HepG2 (cell line): ENCODE measurements around the gene CMKLR1. TPM values are rescaled to one million over a fixed set of nuclear protein-coding genes. Genes with fewer than 3 reads are reported as not detected.

Source experiments
- ATAC-seq: fragments of 200-7000 bp; cut with Tn5 transposase; 3 replicates; pipeline ENCODE4 v1.9.1; 2020; ENCODE audit warnings: mild to moderate bottlenecking, moderate library complexity
- BruUV-seq: library from RNA; stranded (reverse); fragments of 400-500 nt; replicated peaks from 2 replicates; lab custom pipeline; 2021; lab: Mats Ljungman, UMichigan
- CTCF ChIA-PET: fragments of 300-600 bp; formaldehyde crosslinking; extraction: SDS; loops from one replicate; lab custom pipeline; 2021; ENCODE audit warnings: low total read pairs, inconsistent platforms, low intra/inter-chr PET ratio; lab: Yijun Ruan, JAX
- POLR2A ChIA-PET: fragments of 350-600 bp; sonication (Branson Sonifier 250); formaldehyde crosslinking; loops from one replicate; lab custom pipeline; 2020; ENCODE audit warnings: antibody characterized with exemption, inconsistent platforms; lab: Yijun Ruan, JAX
- DNase-seq: peaks from one replicate; pipeline ENCODE4 v3.0.0-alpha.2; 2015; ENCODE audit warnings: low spot score
- FAIRE-seq: peaks from 3 replicates; lab custom pipeline; 2011; peaks lifted over from hg19 to GRCh38; lab: Jason Lieb, UNC
- H2AFZ ChIP-seq: one replicate; pipeline ENCODE4 v1.6.1; 2011; ENCODE audit warnings: low read length, inconsistent platforms
- H3K27ac ChIP-seq: fragments of 300-600 bp; 3 replicates; pipeline ENCODE4 v1.8.0; 2011; ENCODE audit warnings: mixed run types, mild to moderate bottlenecking, mixed read lengths, low read length, inconsistent platforms; ENCODE audit not compliant: insufficient read depth; ENCODE audit errors: extremely low read length
- H3K27me3 ChIP-seq, 2 experiments: fragments of 200-600 bp in 1 of 2; 2 replicates in 1 of 2; 3 replicates in 1 of 2; pipeline versions ENCODE4 v1.6.0 to v1.8.0; 2011; ENCODE audit warnings: low read length in 2 of 2, mild to moderate bottlenecking in 2 of 2, moderate library complexity in 2 of 2, inconsistent platforms in 1 of 2; ENCODE audit not compliant: insufficient read depth in 2 of 2, control insufficient read depth in 1 of 2
- H3K36me3 ChIP-seq, 2 experiments: fragments of 200-600 bp in 1 of 2; replicated peaks in 1 of 2; 2 replicates in 1 of 2; 3 replicates in 1 of 2; pipeline versions ENCODE4 v1.5.1 to v1.8.0; 2011; ENCODE audit warnings: low read length in 2 of 2, inconsistent platforms in 1 of 2; ENCODE audit not compliant: insufficient read depth in 2 of 2, control insufficient read depth in 1 of 2
- H3K4me1 ChIP-seq: 2 replicates; pipeline ENCODE4 v1.5.1; 2012; ENCODE audit warnings: low read length, inconsistent platforms; ENCODE audit not compliant: insufficient read depth
- H3K4me2 ChIP-seq: 2 replicates; pipeline ENCODE4 v1.6.0; 2011; ENCODE audit warnings: low read depth, low read length, inconsistent platforms
- H3K4me3 ChIP-seq, 3 experiments: fragments of 200-600 bp in 1 of 3; sonication (generic), shearing (Covaris generic) in 1 of 3; replicated peaks in 1 of 3; 2 replicates each; pipeline ENCODE4 v1.5.1; 2011 to 2016; ENCODE audit warnings: low read length in 3 of 3, inconsistent platforms in 2 of 3, low read depth in 2 of 3, mild to moderate bottlenecking in 2 of 3, control low read depth in 1 of 3, mixed read lengths in 1 of 3; ENCODE audit not compliant: insufficient read depth in 1 of 3
- H3K79me2 ChIP-seq: one replicate; pipeline ENCODE4 v1.6.1; 2011; ENCODE audit warnings: low read length, inconsistent platforms; ENCODE audit not compliant: insufficient read depth
- H3K9ac ChIP-seq: 2 replicates; pipeline ENCODE4 v1.6.0; 2011; ENCODE audit warnings: mild to moderate bottlenecking, low read depth, low read length, inconsistent platforms; ENCODE audit not compliant: insufficient read depth
- H3K9me3 ChIP-seq: 2 replicates; pipeline ENCODE4 v1.5.1; 2012; ENCODE audit warnings: mild to moderate bottlenecking, low read length
- H4K20me1 ChIP-seq: 2 replicates; pipeline ENCODE4 v1.6.0; 2011; ENCODE audit warnings: inconsistent platforms, mild to moderate bottlenecking, low read length, moderate library complexity; ENCODE audit not compliant: insufficient read depth
- AGO1 ChIP-seq: fragments of 200-400 bp; formaldehyde crosslinking; IDR thresholded peaks from 2 replicates; pipeline ENCODE4 v1.6.1; 2017; ENCODE audit warnings: mild to moderate bottlenecking, low read depth, low read length, moderate library complexity; ENCODE audit not compliant: poor library complexity, severe bottlenecking
- TMF1 ChIP-seq: sonication (generic); formaldehyde crosslinking; IDR thresholded peaks from 2 replicates; pipeline ENCODE4 v1.8.1; 2022; ENCODE audit warnings: low read depth, missing genetic modification reagents
- ZC3H4 ChIP-seq: sonication (generic); formaldehyde crosslinking; IDR thresholded peaks from 2 replicates; pipeline ENCODE4 v1.4.0; 2020; ENCODE audit warnings: missing genetic modification reagents, borderline replicate concordance
- ZHX2 ChIP-seq, 2 experiments: sonication (generic) in 1 of 2; formaldehyde crosslinking in 1 of 2; IDR thresholded peaks; 2 replicates each; pipeline versions ENCODE4 v1.6.1 to v1.9.0; 2014 to 2022; ENCODE audit warnings: antibody characterized with exemption in 1 of 2, borderline replicate concordance in 1 of 2, inconsistent platforms in 1 of 2, low read depth in 1 of 2, missing genetic modification reagents in 1 of 2
- ZNF44 ChIP-seq: sonication (generic); formaldehyde crosslinking; IDR thresholded peaks from 2 replicates; pipeline ENCODE4 v1.5.1; 2020; ENCODE audit warnings: mild to moderate bottlenecking, missing genetic modification reagents
- ZNF768 ChIP-seq: sonication (generic); formaldehyde crosslinking; IDR thresholded peaks from 2 replicates; pipeline ENCODE4 v1.4.0; 2020; ENCODE audit warnings: missing genetic modification reagents
- WGBS: methylation state at CpG from one replicate; pipeline ENCODE4 v1.1.6; 2017; ENCODE audit warnings: low lambda C conversion rate; 5-methylcytosine and 5-hydroxymethylcytosine counted together
- in situ Hi-C: cut with HindIII; loops from 2 replicates; pipeline ENCODE4 v1.10.0; 2017; ENCODE audit warnings: low pct_unique_long_range_greater_than_20kb; ENCODE audit not compliant: extremely low pct_ligation_motif_present
- intact Hi-C: fragments of 100-400 bp; cut with micrococcal nuclease; formaldehyde crosslinking; loops from one replicate; pipeline ENCODE4 v1.10.0; 2022; ENCODE audit not compliant: unreplicated experiment
- polyA plus RNA-seq, 8 experiments: library from polyadenylated mRNA; depleted of rRNA in 3 of 8; stranded (reverse) in 7 of 8; unstranded in 1 of 8; fragments of >200 nt; fragmentation: Illumina TruSeq in 4 of 8; extraction: Trizol in 4 of 8; gene quantifications; 2 replicates each; pipeline versions ENCODE4 v1.2.1 to v1.2.3, GENCODE V29; 2011 to 2016; ENCODE audit warnings: low read depth in 4 of 8, missing spikeins in 1 of 8, mixed read lengths in 1 of 8; ENCODE audit not compliant: insufficient read depth in 1 of 8
- total RNA-seq, 5 experiments: library from RNA; depleted of rRNA; stranded (reverse); fragments of >200 nt; fragmentation: Illumina TruSeq; extraction: Trizol; gene quantifications; 2 replicates each; pipeline ENCODE4 v1.2.3, GENCODE V29; 2016; ENCODE audit warnings: low read depth in 1 of 5
- TF ChIP-seq, protein P1 (sequence below): sonication (generic); formaldehyde crosslinking; IDR thresholded peaks from 2 replicates; pipeline ENCODE4 v1.9.0; 2022; ENCODE audit warnings: low read depth, missing genetic modification reagents
- TF ChIP-seq, protein P2 (sequence below): sonication (generic); formaldehyde crosslinking; IDR thresholded peaks from 2 replicates; pipeline ENCODE4 v1.4.0; 2020; ENCODE audit warnings: missing genetic modification reagents

CMKLR1 gene
- total and polyA plus RNA-seq, 2 of the 13 experiments (the other 11 are each of a cell fraction or from before 2014, with no cell fraction given), result not detected

DNA sequence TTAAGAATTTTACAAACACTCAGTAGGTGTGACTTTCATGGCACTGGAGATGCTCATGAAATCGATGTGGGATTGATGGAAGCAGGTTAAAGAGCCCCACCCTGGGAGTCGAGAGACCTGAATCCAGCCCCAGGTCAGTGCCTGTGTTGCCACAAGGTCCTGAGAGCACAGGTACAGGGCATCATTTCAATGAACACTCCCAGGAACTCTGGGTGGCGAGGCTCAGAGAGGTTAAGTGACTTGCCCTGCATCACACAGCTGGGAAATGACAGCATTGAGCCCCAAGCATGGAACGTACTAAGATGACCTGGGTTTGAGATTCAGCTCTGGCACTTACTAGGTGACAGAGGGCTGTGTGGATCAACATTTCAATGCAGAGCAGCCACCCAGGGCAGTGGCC, 98.2 kb downstream of the CMKLR1 start:
- in situ Hi-C loops, result no loop called here
- TF ChIP-seq ZHX2 (IDR thresholded peaks at IDR 0.05; ENCODE audit: low read depth), result no peak
- no peak for TF ChIP-seq ZHX2 (CRISPR knock-in tag; IDR thresholded peaks at IDR 0.05; ENCODE audit: borderline replicate concordance)
- no peak for TF ChIP-seq TMF1 (CRISPR knock-in tag)
- no peak for TF ChIP-seq AGO1
- TF ChIP-seq ZNF768 (CRISPR knock-in tag), result peak; percentile 83
- TF ChIP-seq, protein P1, sequence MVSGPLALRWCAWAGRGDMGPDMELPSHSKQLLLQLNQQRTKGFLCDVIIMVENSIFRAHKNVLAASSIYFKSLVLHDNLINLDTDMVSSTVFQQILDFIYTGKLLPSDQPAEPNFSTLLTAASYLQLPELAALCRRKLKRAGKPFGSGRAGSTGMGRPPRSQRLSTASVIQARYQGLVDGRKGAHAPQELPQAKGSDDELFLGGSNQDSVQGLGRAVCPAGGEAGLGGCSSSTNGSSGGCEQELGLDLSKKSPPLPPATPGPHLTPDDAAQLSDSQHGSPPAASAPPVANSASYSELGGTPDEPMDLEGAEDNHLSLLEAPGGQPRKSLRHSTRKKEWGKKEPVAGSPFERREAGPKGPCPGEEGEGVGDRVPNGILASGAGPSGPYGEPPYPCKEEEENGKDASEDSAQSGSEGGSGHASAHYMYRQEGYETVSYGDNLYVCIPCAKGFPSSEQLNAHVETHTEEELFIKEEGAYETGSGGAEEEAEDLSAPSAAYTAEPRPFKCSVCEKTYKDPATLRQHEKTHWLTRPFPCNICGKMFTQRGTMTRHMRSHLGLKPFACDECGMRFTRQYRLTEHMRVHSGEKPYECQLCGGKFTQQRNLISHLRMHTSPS (CRISPR knock-in tag), result no peak
- TF ChIP-seq, protein P2, sequence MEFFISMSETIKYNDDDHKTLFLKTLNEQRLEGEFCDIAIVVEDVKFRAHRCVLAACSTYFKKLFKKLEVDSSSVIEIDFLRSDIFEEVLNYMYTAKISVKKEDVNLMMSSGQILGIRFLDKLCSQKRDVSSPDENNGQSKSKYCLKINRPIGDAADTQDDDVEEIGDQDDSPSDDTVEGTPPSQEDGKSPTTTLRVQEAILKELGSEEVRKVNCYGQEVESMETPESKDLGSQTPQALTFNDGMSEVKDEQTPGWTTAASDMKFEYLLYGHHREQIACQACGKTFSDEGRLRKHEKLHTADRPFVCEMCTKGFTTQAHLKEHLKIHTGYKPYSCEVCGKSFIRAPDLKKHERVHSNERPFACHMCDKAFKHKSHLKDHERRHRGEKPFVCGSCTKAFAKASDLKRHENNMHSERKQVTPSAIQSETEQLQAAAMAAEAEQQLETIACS (CRISPR knock-in tag), result no peak
- TF ChIP-seq ZNF44, result no peak
- no peak for TF ChIP-seq ZC3H4 (CRISPR knock-in tag)
- H3K27ac ChIP-seq, result no peak overlapping the region
- H2AFZ ChIP-seq, result no peak overlapping the region
- no peak overlapping the region for H3K9ac ChIP-seq
- FAIRE-seq, result no peak
- CTCF ChIA-PET, result no interaction called here
- H3K36me3 ChIP-seq, result no peaks in the 10 kb centered on the region
- POLR2A ChIA-PET, result no interaction called here
- H3K4me3 ChIP-seq, result no peak overlapping the region
- H4K20me1 ChIP-seq, result no peaks in the 10 kb centered on the region
- 22% methylated on average over 4 of the region's 4 CpGs for WGBS
- DNase-seq, result no peak
- no TSS peak for BruUV-seq
- H3K9me3 ChIP-seq, result no peaks in the 10 kb centered on the region
- H3K79me2 ChIP-seq, result no peaks in the 10 kb centered on the region
- intact Hi-C loops, result no loop called here
- no peak for ATAC-seq
- no peak overlapping the region for H3K4me2 ChIP-seq
- peaks cover 0 to 8% of the 10 kb centered on the region in 2 experiments; a peak in 1 of 5 replicates for H3K27me3 ChIP-seq
- H3K4me1 ChIP-seq, result no peaks in the 10 kb centered on the region
